Islet of Langerhans (tissue), 1 donor: Measurements from ENCODE around the gene FAM90A1.
"Not testable (repeated sequence)": the region's sequence is repeated elsewhere in the genome, so short reads cannot be mapped to it uniquely, and the experiment has no call there.

Source experiments
- FAIRE-seq: peaks from one replicate; lab custom pipeline; 2011; peaks lifted over from hg19 to GRCh38; lab: Jason Lieb, UNC

The FAM90A1 gene

GRCh38 chr12:8233300-8233855, 6.0 kb upstream of the FAM90A1 start:
- FAIRE-seq = not testable (repeated sequence)

GRCh38 chr12:8231666-8232608, 4.5 kb upstream of the FAM90A1 start:
- not testable (repeated sequence) for FAIRE-seq

GRCh38 chr12:8231049-8231448, 3.6 kb upstream of the FAM90A1 start:
- not testable (repeated sequence) for FAIRE-seq

- FAIRE-seq = not testable (repeated sequence)
Observed at GRCh38 chr12:8229486-8229885, 2.1 kb upstream of the FAM90A1 start.

- FAIRE-seq = not testable (repeated sequence)
Observed at GRCh38 chr12:8228607-8229006, 1.2 kb upstream of the FAM90A1 start.

- not testable (repeated sequence) for FAIRE-seq
Observed at GRCh38 chr12:8227732-8228077, 287 bp upstream of the FAM90A1 start.

- no peak for FAIRE-seq
Observed at GRCh38 chr12:8226355-8226754, 1.1 kb downstream of the FAM90A1 start.

GRCh38 chr12:8224782-8225181, 2.6 kb downstream of the FAM90A1 start:
- not testable (repeated sequence) for FAIRE-seq

GRCh38 chr12:8223646-8224045, 3.8 kb downstream of the FAM90A1 start:
- not testable (repeated sequence) for FAIRE-seq

- not testable (repeated sequence) for FAIRE-seq
Observed at GRCh38 chr12:8222303-8222702, 5.1 kb downstream of the FAM90A1 start.

- not testable (repeated sequence) for FAIRE-seq
Observed at GRCh38 chr12:8221844-8222243, 5.6 kb downstream of the FAM90A1 start.

GRCh38 chr12:8221375-8221774, 6.0 kb downstream of the FAM90A1 start:
- FAIRE-seq = not testable (repeated sequence)

GRCh38 chr12:8218711-8219382, 8.6 kb downstream of the FAM90A1 start:
- not testable (repeated sequence) for FAIRE-seq

- FAIRE-seq = not testable (repeated sequence)
Observed at GRCh38 chr12:8197685-8198308, 29.6 kb downstream of the FAM90A1 start.

- not testable (repeated sequence) for FAIRE-seq
Observed at GRCh38 chr12:8188088-8188487, 39.3 kb downstream of the FAM90A1 start.

- not testable (repeated sequence) for FAIRE-seq
Observed at GRCh38 chr12:8184206-8184605, 43.2 kb downstream of the FAM90A1 start.

GRCh38 chr12:8183346-8183745, 44.1 kb downstream of the FAM90A1 start:
- not testable (repeated sequence) for FAIRE-seq

- not testable (repeated sequence) for FAIRE-seq
Observed at GRCh38 chr12:8182923-8183322, 44.5 kb downstream of the FAM90A1 start.

GRCh38 chr12:8181271-8181670, 46.1 kb downstream of the FAM90A1 start:
- FAIRE-seq = not testable (repeated sequence)

GRCh38 chr12:8179989-8180585, 47.3 kb downstream of the FAM90A1 start:
- not testable (repeated sequence) for FAIRE-seq

GRCh38 chr12:8172911-8173310, 54.5 kb downstream of the FAM90A1 start:
- FAIRE-seq = not testable (repeated sequence)
